Measurements from ENCODE around the gene ACP7. TPM values are rescaled to one million over a fixed set of nuclear protein-coding genes. Genes with fewer than 3 reads are reported as not detected.

The ACP7 gene, protein sequence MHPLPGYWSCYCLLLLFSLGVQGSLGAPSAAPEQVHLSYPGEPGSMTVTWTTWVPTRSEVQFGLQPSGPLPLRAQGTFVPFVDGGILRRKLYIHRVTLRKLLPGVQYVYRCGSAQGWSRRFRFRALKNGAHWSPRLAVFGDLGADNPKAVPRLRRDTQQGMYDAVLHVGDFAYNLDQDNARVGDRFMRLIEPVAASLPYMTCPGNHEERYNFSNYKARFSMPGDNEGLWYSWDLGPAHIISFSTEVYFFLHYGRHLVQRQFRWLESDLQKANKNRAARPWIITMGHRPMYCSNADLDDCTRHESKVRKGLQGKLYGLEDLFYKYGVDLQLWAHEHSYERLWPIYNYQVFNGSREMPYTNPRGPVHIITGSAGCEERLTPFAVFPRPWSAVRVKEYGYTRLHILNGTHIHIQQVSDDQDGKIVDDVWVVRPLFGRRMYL
- total RNA-seq: not detected in 2 replicates

DNA sequence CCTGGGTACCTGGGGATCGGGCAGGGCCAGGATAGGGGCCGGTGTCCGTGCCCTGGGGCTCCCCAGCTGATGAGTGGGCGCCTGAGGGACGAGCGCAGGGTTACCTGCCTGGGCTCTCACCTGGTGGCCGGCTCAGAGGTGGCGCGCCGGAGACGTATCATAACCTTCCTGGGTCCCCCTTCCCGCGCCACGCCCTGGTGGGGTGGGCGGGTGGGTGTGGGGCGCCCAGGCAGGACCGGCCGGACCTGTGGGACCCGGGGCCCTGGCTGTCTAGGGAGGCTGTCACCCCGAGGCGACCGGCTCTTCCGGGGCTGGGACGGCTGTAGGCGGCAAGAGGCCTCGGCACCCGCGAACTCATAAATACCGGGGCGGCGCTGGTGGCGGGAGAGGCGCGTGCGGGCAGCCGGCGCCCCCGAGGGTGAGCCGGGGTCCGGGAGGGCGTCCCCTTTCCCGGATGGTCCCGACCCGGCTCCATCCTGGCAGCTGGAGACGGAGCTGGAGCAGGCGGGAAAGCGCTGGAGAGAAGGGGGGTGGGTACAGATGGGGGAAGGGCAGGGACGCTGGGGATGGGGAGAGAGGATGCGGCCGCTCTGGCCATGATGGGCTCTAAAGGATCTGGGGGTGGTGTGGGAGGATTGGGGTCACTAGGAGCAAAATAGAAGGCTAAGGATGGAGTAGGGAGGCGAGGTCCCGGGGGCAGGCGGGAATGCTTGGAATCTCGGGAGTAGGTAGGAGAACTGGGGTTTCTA is at the start of gene ACP7:
TSS of gene ACP7 (plus strand) at position 386 of the 749 bp plus-strand sequence. CDS start 902 bp downstream, outside the sequence.

DNA sequence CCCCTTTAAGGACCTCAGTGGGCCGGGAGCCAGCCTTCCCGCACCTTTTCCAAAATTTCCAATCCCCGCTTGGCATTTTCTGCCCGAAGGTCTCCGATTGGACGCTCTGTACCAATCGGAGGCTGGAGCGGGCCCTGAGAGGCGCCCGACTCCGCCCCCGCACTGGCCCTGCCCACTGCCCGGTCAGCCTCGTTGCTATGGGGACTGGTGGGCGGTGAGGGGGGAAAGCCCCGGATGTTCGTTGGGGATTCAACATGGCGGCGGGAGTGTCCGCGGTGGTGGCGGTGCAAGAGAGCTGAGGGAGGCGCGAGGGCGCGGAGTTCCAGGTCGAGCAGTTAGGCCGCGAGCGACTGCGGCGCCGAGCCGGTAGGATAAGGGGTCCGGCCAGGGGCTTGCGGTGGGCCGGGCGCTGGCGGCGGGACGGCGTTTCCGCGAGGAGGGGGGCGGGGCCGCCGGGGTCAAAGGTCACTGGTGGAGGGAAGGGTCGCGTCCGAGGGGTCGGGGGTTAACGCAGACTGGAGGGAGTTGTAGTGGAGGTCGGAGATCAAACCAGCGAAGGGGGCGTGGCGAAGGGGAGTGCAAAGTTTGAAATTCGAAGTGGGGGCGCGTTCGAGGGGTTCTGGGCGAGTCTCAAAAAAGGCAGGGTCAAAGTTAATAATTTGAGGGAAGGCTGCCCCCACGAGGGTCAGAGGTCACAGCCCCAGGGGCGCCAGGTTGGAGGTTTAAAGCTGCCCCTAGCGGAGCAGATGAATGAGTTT is 41.6 kb downstream of the ACP7 start, which contains the start of gene PAK4:
TSS of gene PAK4 (plus strand) at position 233 of the 758 bp plus-strand sequence. CDS start 43,768 bp downstream, outside the sequence.

Other genes starting within 250 kb of the ACP7 start
- 160 and 169 TPM in 2 replicates for gene HNRNPL, start 234.4 kb upstream of the ACP7 start, total RNA-seq
- 2.4 and 5.2 TPM in 2 replicates for gene RINL, start 206.1 kb upstream of the ACP7 start, total RNA-seq
- 50.6 and 51.1 TPM in 2 replicates for gene SIRT2, start 184.8 kb upstream of the ACP7 start, total RNA-seq
- gene NFKBIB, start 184.4 kb upstream of the ACP7 start, total RNA-seq: 10.3 and 16.1 TPM in 2 replicates
- gene CCER2, start 172.2 kb upstream of the ACP7 start, total RNA-seq: not detected in 2 replicates
- gene SARS2, start 153.6 kb upstream of the ACP7 start, total RNA-seq: 11.1 and 16.3 TPM in 2 replicates
- gene MRPS12, start 153.4 kb upstream of the ACP7 start, total RNA-seq: 34.8 and 35.0 TPM in 2 replicates
- 35.4 and 36.2 TPM in 2 replicates for gene FBXO17, start 108.6 kb upstream of the ACP7 start, total RNA-seq
- 1.6 and 7.0 TPM in 2 replicates for gene FBXO27, start 51.8 kb upstream of the ACP7 start, total RNA-seq
- gene PAK4, start 41.4 kb downstream of the ACP7 start, total RNA-seq: 6.9 and 12.2 TPM in 2 replicates
- gene NCCRP1, start 112.6 kb downstream of the ACP7 start, total RNA-seq: not detected in 2 replicates
- not detected in 2 replicates for gene SYCN, start 119.9 kb downstream of the ACP7 start, total RNA-seq
- not detected in 2 replicates for gene IFNL3, start 160.6 kb downstream of the ACP7 start, total RNA-seq
- gene IFNL4, start 164.5 kb downstream of the ACP7 start, total RNA-seq: not detected in 2 replicates
- gene IFNL2, start 184.0 kb downstream of the ACP7 start, total RNA-seq: not detected in 2 replicates
- not detected in 2 replicates for gene IFNL1, start 212.0 kb downstream of the ACP7 start, total RNA-seq
- 0.62 and 0.78 TPM in 2 replicates for gene LRFN1, start 236.5 kb downstream of the ACP7 start, total RNA-seq